ENCODE data around the gene PRRG2. TPM values are rescaled to one million over a fixed set of nuclear protein-coding genes. Genes with fewer than 3 reads are reported as not detected.

PRRG2 gene
- polyA plus RNA-seq, 1 donor (not counting 4 experiments of a cell fraction or from before 2014, with no cell fraction given) = 5.3 TPM

- dilution Hi-C loops (cut with MboI; ENCODE audit: extremely low pct_ligation_motif_present, low sequenced_read_pairs) = no loop called here
- Histone ChIP-seq H3K4me2 (ENCODE audit: control insufficient read depth, extremely low read depth, insufficient read depth, low read depth, low read length) (no peak overlapping the region), H3K27me3 (ENCODE audit: control insufficient read depth, extremely low read depth, insufficient read depth, low read length) (no peaks in the 10 kb centered on the region), H3K79me2 (ENCODE audit: control insufficient read depth, insufficient read depth, low read length) (peaks cover 22% of the 10 kb centered on the region), H3K9me3 (ENCODE audit: control insufficient read depth, low read depth, low read length) (no peaks in the 10 kb centered on the region), H3K4me3 (ENCODE audit: control insufficient read depth in 2 of 3, extremely low read depth in 1 of 3, insufficient read depth in 2 of 3, low read depth in 1 of 3, low read length in 3 of 3) (no peak overlapping the region), H3K9me1 (ENCODE audit: control insufficient read depth, extremely low read depth, insufficient read depth, low read length) (no peaks in the 10 kb centered on the region), H3K4me1 (ENCODE audit: control insufficient read depth, extremely low read depth, insufficient read depth, low read length) (peaks cover 10% of the 10 kb centered on the region), H4K20me1 (ENCODE audit: control insufficient read depth, extremely low read depth, insufficient read depth, low read length) (no peaks in the 10 kb centered on the region), H2AFZ (ENCODE audit: control insufficient read depth, low read length) (no peak overlapping the region), H3K27ac (ENCODE audit: control insufficient read depth, insufficient read depth, low read length) (no peak overlapping the region), H3K9ac (ENCODE audit: control insufficient read depth, extremely low read depth, insufficient read depth, low read length) (no peak overlapping the region), H3K36me3 (ENCODE audit: control insufficient read depth in 2 of 2, extremely low read depth in 1 of 2, insufficient read depth in 2 of 2, low read length in 2 of 2) (peaks cover 14% of the 10 kb centered on the region in 2 experiments)
- no peak for DNase-seq (ENCODE audit: low read depth, low spot score)
- TF ChIP-seq EZH2 (IDR thresholded peaks at IDR 0.05; ENCODE audit: low read length) = no peak
- TF ChIP-seq, protein P1, sequence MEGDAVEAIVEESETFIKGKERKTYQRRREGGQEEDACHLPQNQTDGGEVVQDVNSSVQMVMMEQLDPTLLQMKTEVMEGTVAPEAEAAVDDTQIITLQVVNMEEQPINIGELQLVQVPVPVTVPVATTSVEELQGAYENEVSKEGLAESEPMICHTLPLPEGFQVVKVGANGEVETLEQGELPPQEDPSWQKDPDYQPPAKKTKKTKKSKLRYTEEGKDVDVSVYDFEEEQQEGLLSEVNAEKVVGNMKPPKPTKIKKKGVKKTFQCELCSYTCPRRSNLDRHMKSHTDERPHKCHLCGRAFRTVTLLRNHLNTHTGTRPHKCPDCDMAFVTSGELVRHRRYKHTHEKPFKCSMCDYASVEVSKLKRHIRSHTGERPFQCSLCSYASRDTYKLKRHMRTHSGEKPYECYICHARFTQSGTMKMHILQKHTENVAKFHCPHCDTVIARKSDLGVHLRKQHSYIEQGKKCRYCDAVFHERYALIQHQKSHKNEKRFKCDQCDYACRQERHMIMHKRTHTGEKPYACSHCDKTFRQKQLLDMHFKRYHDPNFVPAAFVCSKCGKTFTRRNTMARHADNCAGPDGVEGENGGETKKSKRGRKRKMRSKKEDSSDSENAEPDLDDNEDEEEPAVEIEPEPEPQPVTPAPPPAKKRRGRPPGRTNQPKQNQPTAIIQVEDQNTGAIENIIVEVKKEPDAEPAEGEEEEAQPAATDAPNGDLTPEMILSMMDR (optimal IDR thresholded peaks at IDR 0.05 in 1 of 3, IDR thresholded peaks at IDR 0.05 in 1 of 3, conservative IDR thresholded peaks at IDR 0.05 in 1 of 3; ENCODE audit: extremely low read depth in 1 of 3, insufficient read depth in 2 of 3, low read length in 3 of 3) = peak in 2 of 3 experiments; percentile 13 to 26
- no peak for FAIRE-seq
Measured at GRCh38 chr19:49635530-49636232, 54.6 kb downstream of the PRRG2 start.

DNA sequence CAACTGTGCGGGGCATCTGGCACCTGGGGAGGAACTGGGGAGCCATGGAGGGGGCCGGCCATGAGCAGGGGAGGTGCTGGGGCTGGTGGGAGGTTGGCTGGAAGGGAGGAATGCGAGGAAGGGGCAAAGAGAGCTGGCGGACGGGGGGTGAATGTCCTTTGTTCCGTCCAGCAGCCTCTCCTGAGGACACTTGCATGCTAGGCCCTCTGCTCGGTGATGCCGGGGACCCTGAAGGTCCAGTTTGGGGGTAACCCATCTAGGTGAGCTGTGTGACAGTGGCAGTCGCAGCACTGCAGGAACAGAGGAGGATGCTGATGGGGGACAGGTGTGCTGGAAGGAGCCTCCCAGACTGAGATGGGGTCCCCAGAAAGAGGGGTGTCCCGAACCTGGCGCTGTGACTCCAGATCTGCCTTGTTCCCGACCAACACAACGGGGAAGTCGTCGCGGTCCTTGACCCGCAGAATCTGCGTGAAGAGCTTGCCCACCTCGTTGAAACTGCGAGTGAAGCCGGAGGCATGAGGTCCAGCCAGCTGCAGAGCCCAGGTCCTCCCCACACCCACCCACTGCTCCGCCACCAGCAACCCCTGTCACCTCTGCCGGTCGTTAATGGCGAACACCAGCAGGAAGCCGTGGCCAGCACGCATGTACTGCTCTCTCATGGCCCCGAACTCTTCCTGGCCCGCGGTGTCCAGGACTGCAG lies 55.3 kb downstream of the PRRG2 start:
- Histone ChIP-seq H3K4me3 (ENCODE audit: control insufficient read depth in 2 of 3, extremely low read depth in 1 of 3, insufficient read depth in 2 of 3, low read depth in 1 of 3, low read length in 3 of 3) (no peak overlapping the region), H2AFZ (ENCODE audit: control insufficient read depth, low read length) (no peak overlapping the region), H3K36me3 (ENCODE audit: control insufficient read depth in 2 of 2, extremely low read depth in 1 of 2, insufficient read depth in 2 of 2, low read length in 2 of 2) (peaks cover 14% of the 10 kb centered on the region in 2 experiments), H3K9me1 (ENCODE audit: control insufficient read depth, extremely low read depth, insufficient read depth, low read length) (no peaks in the 10 kb centered on the region), H3K9me3 (ENCODE audit: control insufficient read depth, low read depth, low read length) (no peaks in the 10 kb centered on the region), H3K27ac (ENCODE audit: control insufficient read depth, insufficient read depth, low read length) (no peak overlapping the region), H3K4me1 (ENCODE audit: control insufficient read depth, extremely low read depth, insufficient read depth, low read length) (peaks cover 12% of the 10 kb centered on the region), H3K4me2 (ENCODE audit: control insufficient read depth, extremely low read depth, insufficient read depth, low read depth, low read length) (no peak overlapping the region), H3K27me3 (ENCODE audit: control insufficient read depth, extremely low read depth, insufficient read depth, low read length) (no peaks in the 10 kb centered on the region), H3K79me2 (ENCODE audit: control insufficient read depth, insufficient read depth, low read length) (peaks cover 22% of the 10 kb centered on the region), H3K9ac (ENCODE audit: control insufficient read depth, extremely low read depth, insufficient read depth, low read length) (no peak overlapping the region), H4K20me1 (ENCODE audit: control insufficient read depth, extremely low read depth, insufficient read depth, low read length) (no peaks in the 10 kb centered on the region)
- TF ChIP-seq, protein P1 (optimal IDR thresholded peaks at IDR 0.05 in 1 of 3, IDR thresholded peaks at IDR 0.05 in 1 of 3, conservative IDR thresholded peaks at IDR 0.05 in 1 of 3; ENCODE audit: extremely low read depth in 1 of 3, insufficient read depth in 2 of 3, low read length in 3 of 3) = no peak
- TF ChIP-seq EZH2 (IDR thresholded peaks at IDR 0.05; ENCODE audit: low read length) = no peak
- DNase-seq (ENCODE audit: low read depth, low spot score) = no peak
- dilution Hi-C loops (cut with MboI; ENCODE audit: extremely low pct_ligation_motif_present, low sequenced_read_pairs) = no loop called here
- no peak for FAIRE-seq

Measured in keratinocyte (primary cell).